Tibial artery (tissue), 4 donors: ENCODE results near the gene MALAT1.
A peak's percentile ranks its signal among the peaks of the same experiment; 100 is the strongest.

Experiments used
- DNase-seq, 2 donors: peaks; one replicate each; pipeline ENCODE4 v3.0.0-alpha.2; 2019
- H3K27ac ChIP-seq, 2 donors: fragments of 200-600 bp; sonication (generic) in 1 of 2; 1 replicate in 1 of 2; 2 replicates in 1 of 2; pipeline ENCODE4 v1.5.1; 2018 to 2019; ENCODE audit warnings: mild to moderate bottlenecking in 1 of 2
- H3K27me3 ChIP-seq, 2 donors: fragments of 200-600 bp; sonication (generic) in 1 of 2; one replicate each; pipeline versions ENCODE4 v1.5.1 to v1.6.0; 2016 to 2019
- H3K36me3 ChIP-seq, 3 donors: fragments of 200-600 bp; sonication (generic) in 2 of 3; one replicate each; pipeline ENCODE4 v1.5.1; 2016 to 2019; ENCODE audit warnings: mild to moderate bottlenecking in 2 of 3
- H3K4me1 ChIP-seq, 4 donors: fragments of 200-600 bp; sonication (generic) in 2 of 4; 1 replicate in 3 of 4; 2 replicates in 1 of 4; pipeline ENCODE4 v1.5.1; 2016 to 2019
- H3K4me3 ChIP-seq, 2 donors: fragments of 200-600 bp; sonication (generic) in 1 of 2; 1 replicate in 1 of 2; 2 replicates in 1 of 2; pipeline ENCODE4 v1.5.1; 2018 to 2019; ENCODE audit warnings: mild to moderate bottlenecking in 2 of 2
- H3K9me3 ChIP-seq, 3 donors: fragments of 200-600 bp; sonication (generic) in 1 of 3; one replicate each; pipeline ENCODE4 v1.5.1; 2016 to 2019
- intact Hi-C: fragments of 100-400 bp; cut with DNase I; formaldehyde crosslinking; loops from one replicate; pipeline ENCODE4 v1.15.0; 2023; ENCODE audit warnings: low total_unique reads
- TF ChIP-seq, protein P1 (sequence below), 2 experiments: fragments of 200-600 bp in 1 of 2; fragments of 450-650 bp in 1 of 2; IDR thresholded peaks; one replicate each; pipeline ENCODE4 v1.5.1; 2017 to 2019; ENCODE audit warnings: antibody characterized with exemption in 2 of 2, mild to moderate bottlenecking in 1 of 2, moderate library complexity in 1 of 2

Gene MALAT1

DNA sequence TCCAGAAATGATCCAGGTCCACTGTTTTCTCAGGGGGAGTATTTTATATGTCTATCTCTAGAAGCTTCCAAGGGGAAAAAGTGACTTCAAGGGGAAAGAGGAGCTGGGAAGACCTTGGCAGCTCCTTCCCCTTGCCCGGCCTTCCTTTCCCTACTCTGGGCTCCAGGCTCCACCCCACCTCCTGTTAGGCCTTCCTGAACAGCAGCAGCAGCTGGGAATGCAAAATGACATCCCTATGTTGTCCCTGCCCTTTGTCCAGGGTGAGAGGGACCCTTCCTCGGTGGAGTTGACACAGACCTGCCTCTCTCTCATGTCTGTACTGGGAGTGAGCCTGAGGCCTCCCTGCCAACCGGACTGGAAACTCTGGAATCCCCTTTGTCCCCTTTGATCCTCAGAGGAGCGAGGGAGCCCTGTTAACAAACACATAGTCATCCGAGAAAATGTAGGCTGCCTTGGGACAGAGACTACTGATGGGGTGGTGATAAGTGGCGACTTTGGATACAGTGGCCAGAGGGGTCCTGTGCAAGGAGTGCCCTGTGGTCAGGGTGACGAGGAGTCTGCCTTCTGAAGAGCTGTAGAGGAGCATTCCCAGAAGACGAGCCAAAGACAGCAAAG lies 9.0 kb upstream of the MALAT1 start:
- DNase-seq, result peak; percentile 54 to 79
- peak overlapping the region; percentile 97 to 99 for H3K27ac ChIP-seq
- intact Hi-C loops, result no loop called here
- H3K9me3 ChIP-seq, result no peaks in the 10 kb centered on the region
- H3K36me3 ChIP-seq, result no peaks in the 10 kb centered on the region
- no peaks in the 10 kb centered on the region for H3K27me3 ChIP-seq
- H3K4me1 ChIP-seq, result peaks cover 20 to 96% (median 80%) of the 10 kb centered on the region in 4 donors
- peak overlapping the region in 1 of 2 donors; percentile 0 for H3K4me3 ChIP-seq
- TF ChIP-seq, protein P1, sequence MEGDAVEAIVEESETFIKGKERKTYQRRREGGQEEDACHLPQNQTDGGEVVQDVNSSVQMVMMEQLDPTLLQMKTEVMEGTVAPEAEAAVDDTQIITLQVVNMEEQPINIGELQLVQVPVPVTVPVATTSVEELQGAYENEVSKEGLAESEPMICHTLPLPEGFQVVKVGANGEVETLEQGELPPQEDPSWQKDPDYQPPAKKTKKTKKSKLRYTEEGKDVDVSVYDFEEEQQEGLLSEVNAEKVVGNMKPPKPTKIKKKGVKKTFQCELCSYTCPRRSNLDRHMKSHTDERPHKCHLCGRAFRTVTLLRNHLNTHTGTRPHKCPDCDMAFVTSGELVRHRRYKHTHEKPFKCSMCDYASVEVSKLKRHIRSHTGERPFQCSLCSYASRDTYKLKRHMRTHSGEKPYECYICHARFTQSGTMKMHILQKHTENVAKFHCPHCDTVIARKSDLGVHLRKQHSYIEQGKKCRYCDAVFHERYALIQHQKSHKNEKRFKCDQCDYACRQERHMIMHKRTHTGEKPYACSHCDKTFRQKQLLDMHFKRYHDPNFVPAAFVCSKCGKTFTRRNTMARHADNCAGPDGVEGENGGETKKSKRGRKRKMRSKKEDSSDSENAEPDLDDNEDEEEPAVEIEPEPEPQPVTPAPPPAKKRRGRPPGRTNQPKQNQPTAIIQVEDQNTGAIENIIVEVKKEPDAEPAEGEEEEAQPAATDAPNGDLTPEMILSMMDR (IDR thresholded peaks at IDR 0.05), result no peak

DNA sequence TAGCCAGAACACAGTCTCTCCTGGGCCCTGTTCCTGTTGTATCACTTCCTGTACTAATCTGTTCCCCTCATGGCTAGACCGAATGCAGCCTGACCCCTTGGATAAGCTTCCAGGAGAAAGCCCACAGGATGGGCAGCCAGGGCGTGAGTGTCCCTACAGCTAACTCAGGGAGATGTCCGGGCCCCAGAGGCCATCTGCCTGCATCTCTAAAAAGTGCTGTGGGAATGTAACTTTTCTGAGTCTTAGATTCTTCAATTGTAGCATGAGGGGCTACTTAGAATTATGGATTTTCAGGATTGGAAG lies 7.7 kb upstream of the MALAT1 start:
- DNase-seq, result no peak
- no peaks in the 10 kb centered on the region for H3K9me3 ChIP-seq
- no peaks in the 10 kb centered on the region for H3K27me3 ChIP-seq
- TF ChIP-seq, protein P1 (IDR thresholded peaks at IDR 0.05), result no peak
- H3K27ac ChIP-seq, result peak overlapping the region; percentile 97 to 99
- H3K4me3 ChIP-seq, result peak overlapping the region; percentile 17 to 31
- peaks cover 26 to 96% (median 88%) of the 10 kb centered on the region in 4 donors for H3K4me1 ChIP-seq
- intact Hi-C loops, result no loop called here
- no peaks in the 10 kb centered on the region for H3K36me3 ChIP-seq

DNA sequence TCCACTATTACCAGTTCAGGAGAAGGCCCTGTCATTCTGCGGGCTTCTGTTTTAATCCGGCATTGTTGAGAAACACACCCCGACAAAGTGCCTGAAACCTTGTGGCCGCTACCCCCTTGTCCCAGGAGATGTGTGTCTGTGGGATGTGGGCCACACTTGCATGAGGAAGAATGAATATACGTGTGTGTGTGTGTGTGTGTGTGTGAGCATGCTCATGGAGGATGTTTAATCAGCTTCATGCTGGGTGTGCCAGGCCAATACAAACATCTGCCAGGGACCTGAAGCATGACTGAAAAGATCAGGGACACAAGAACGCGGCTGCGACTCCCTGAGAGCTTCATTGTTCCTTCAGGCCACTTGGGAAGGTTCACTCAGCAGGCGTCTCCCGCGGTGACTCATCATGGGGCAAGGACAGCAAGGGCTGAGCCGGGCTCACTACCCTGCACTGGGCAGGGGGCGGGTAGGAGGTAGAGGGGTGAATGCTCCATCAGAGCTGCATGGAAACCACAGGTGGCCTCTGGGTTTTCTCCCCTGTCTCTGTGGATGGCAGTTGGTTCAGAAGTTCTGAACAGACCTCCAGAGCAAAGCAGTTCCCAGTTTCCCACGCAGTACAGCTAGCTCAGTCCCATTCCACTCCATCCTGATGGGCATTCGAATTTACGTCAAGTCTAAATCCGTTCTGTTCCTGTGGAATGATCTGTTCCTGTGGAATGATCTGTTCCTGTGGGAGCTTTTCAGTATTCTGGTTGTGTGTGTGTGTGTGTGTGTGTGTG lies 7.0 kb upstream of the MALAT1 start:
- intact Hi-C loops, result no loop called here

DNA sequence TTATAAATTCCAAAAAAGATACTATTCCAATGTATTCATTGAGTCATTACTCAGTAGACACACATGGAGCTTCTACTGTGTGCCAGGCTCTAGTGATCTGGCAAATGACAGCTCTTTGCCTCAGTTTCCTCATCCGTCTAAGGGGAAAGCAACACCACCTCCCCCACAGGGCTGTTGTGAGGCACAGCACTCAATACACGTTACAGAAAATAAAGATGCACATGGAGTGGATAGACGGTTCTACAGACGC lies 6.5 kb upstream of the MALAT1 start:
- Histone ChIP-seq H3K27ac (peak overlapping the region; percentile 97 to 99), H3K4me1 (peaks cover 28 to 94% (median 87%) of the 10 kb centered on the region in 4 donors), H3K36me3 (no peaks in the 10 kb centered on the region), H3K27me3 (no peaks in the 10 kb centered on the region), H3K9me3 (no peaks in the 10 kb centered on the region), H3K4me3 (peak overlapping the region; percentile 8 to 21)
- intact Hi-C loops, result no loop called here
- TF ChIP-seq, protein P1 (IDR thresholded peaks at IDR 0.05), result no peak
- no peak for DNase-seq

More for the DNA sequence above, 7.0 kb upstream of the MALAT1 start:
- Histone ChIP-seq H3K27ac (peak overlapping the region; percentile 97 to 99), H3K36me3 (no peaks in the 10 kb centered on the region), H3K9me3 (no peaks in the 10 kb centered on the region), H3K27me3 (no peaks in the 10 kb centered on the region), H3K4me1 (peaks cover 28 to 96% (median 89%) of the 10 kb centered on the region in 4 donors), H3K4me3 (peak overlapping the region; percentile 17 to 31)
- TF ChIP-seq, protein P1 (IDR thresholded peaks at IDR 0.05), result no peak
- DNase-seq, result peak; percentile 90 to 96

DNA sequence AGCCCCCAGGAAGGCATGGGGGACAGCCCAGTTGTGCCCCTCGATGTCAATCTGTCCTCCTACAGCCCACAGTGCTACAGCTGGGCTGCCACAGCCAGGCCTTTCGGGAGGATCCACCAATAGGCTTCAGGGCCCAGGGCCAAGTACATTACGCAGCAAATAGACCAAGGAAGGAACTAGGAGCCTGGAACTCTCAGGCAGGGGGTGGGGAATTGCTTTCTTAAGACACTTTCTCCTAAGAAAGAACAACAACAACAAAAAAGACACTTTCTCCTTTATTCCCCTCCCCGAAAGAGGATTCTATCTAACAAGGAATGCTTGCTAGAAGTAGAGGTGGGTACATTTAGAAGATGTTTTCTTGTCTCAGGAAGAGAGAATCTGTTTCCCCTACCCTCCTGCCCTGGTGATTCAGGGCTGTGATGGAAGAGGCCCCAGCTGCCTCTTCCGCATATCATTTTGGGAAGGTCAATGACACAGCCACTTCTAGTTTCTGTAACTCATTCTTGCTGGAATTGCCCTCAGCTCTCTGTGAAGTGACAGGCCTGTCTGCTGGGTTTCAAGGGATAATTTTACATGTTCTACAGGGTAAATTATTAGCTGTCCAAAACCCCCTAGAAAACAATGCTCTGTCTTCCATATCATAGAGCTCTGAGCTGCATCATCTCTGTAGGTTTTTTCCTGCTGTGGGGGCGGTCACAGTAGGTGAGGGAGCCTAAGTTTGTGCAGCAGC lies 6.0 kb upstream of the MALAT1 start:
- Histone ChIP-seq H3K27me3 (no peaks in the 10 kb centered on the region), H3K36me3 (no peaks in the 10 kb centered on the region), H3K4me3 (peak overlapping the region; percentile 8 to 21), H3K27ac (peak overlapping the region; percentile 97 to 99), H3K9me3 (no peaks in the 10 kb centered on the region), H3K4me1 (peaks cover 28 to 92% (median 85%) of the 10 kb centered on the region in 4 donors)
- DNase-seq, result peak; percentile 94 to 97
- intact Hi-C loops, result no loop called here
- TF ChIP-seq, protein P1 (IDR thresholded peaks at IDR 0.05), result no peak
